ENCODE data around the gene TMF1. TPM values are rescaled to one million over a fixed set of nuclear protein-coding genes. Genes with fewer than 3 reads are reported as not detected.

The TMF1 gene
- total RNA-seq, 1 experiment from 2014 or later: 14.2 TPM

- ChIA-PET POLR2A (ENCODE audit: low non-redundant PET) (no interaction called here), CTCF (no interaction called here)
- Histone ChIP-seq H3K4me3 (ENCODE audit: low read depth, low read length, poor library complexity, severe bottlenecking) (peak within 1 kb of the TSS; percentile 62), H3K4me1 (ENCODE audit: insufficient read depth, low read length, poor library complexity, severe bottlenecking) (peaks cover 27% of the 10 kb centered on the region), H3K27ac (ENCODE audit: low read depth, low read length, poor library complexity, severe bottlenecking) (peak within 1 kb of the TSS; percentile 77), H3K9me3 (ENCODE audit: low read depth, low read length, poor library complexity, severe bottlenecking) (no peaks in the 10 kb centered on the region), H3K27me3 (replicated peaks; ENCODE audit: insufficient read depth, low read depth, low read length, poor library complexity) (no peaks in the 10 kb centered on the region), H3K36me3 (ENCODE audit: insufficient read depth, low read length, poor library complexity, severe bottlenecking) (no peaks in the 10 kb centered on the region)
- intact Hi-C loops (cut with micrococcal nuclease; ENCODE audit: unreplicated experiment): no loop called here
- peak; percentile 84 for DNase-seq (ENCODE audit: low spot score)
- TF ChIP-seq, protein P1, sequence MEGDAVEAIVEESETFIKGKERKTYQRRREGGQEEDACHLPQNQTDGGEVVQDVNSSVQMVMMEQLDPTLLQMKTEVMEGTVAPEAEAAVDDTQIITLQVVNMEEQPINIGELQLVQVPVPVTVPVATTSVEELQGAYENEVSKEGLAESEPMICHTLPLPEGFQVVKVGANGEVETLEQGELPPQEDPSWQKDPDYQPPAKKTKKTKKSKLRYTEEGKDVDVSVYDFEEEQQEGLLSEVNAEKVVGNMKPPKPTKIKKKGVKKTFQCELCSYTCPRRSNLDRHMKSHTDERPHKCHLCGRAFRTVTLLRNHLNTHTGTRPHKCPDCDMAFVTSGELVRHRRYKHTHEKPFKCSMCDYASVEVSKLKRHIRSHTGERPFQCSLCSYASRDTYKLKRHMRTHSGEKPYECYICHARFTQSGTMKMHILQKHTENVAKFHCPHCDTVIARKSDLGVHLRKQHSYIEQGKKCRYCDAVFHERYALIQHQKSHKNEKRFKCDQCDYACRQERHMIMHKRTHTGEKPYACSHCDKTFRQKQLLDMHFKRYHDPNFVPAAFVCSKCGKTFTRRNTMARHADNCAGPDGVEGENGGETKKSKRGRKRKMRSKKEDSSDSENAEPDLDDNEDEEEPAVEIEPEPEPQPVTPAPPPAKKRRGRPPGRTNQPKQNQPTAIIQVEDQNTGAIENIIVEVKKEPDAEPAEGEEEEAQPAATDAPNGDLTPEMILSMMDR (conservative IDR thresholded peaks at IDR 0.05; ENCODE audit: low read depth, low read length): no peak
- TF ChIP-seq EZH2 (IDR thresholded peaks at IDR 0.05; ENCODE audit: borderline replicate concordance, low read depth, low read length, poor library complexity, severe bottlenecking): no peak
- no TSS peak for BruUV-seq (replicated peaks)
Measured at GRCh38 chr3:69080233-69080920, 28.2 kb upstream of the TMF1 start, which contains the start of gene UBA3. Gene UBA3 (minus strand): TSS chr3:69080365. CDS start chr3:69080353, 12 bp downstream.

- H3K4me1 ChIP-seq (ENCODE audit: insufficient read depth, low read length, poor library complexity, severe bottlenecking): peaks cover 26% of the 10 kb centered on the region
- intact Hi-C loops (cut with micrococcal nuclease; ENCODE audit: unreplicated experiment): no loop called here
- TF ChIP-seq, protein P1 (conservative IDR thresholded peaks at IDR 0.05; ENCODE audit: low read depth, low read length): no peak
- no peak for TF ChIP-seq EZH2 (IDR thresholded peaks at IDR 0.05; ENCODE audit: borderline replicate concordance, low read depth, low read length, poor library complexity, severe bottlenecking)
- ChIA-PET POLR2A (ENCODE audit: low non-redundant PET) (no interaction called here), CTCF (no interaction called here)
- TSS peak; percentile 63 for BruUV-seq (replicated peaks)
- H3K36me3 ChIP-seq (ENCODE audit: insufficient read depth, low read length, poor library complexity, severe bottlenecking): no peaks in the 10 kb centered on the region
- H3K4me3 ChIP-seq (ENCODE audit: low read depth, low read length, poor library complexity, severe bottlenecking): peak overlapping the region; percentile 62
- no peaks in the 10 kb centered on the region for H3K27me3 ChIP-seq (replicated peaks; ENCODE audit: insufficient read depth, low read depth, low read length, poor library complexity)
- peak overlapping the region; percentile 77 for H3K27ac ChIP-seq (ENCODE audit: low read depth, low read length, poor library complexity, severe bottlenecking)
- DNase-seq (ENCODE audit: low spot score): peak; percentile 2
- no peaks in the 10 kb centered on the region for H3K9me3 ChIP-seq (ENCODE audit: low read depth, low read length, poor library complexity, severe bottlenecking)
Measured at GRCh38 chr3:69079269-69080159, 27.4 kb upstream of the TMF1 start.

- POLR2A ChIA-PET (ENCODE audit: low non-redundant PET): no interaction called here
- no peak for DNase-seq (ENCODE audit: low spot score)
- no peak overlapping the region for H3K4me3 ChIP-seq (ENCODE audit: low read depth, low read length, poor library complexity, severe bottlenecking)
- H3K36me3 ChIP-seq (ENCODE audit: insufficient read depth, low read length, poor library complexity, severe bottlenecking): no peaks in the 10 kb centered on the region
- no TSS peak for BruUV-seq (replicated peaks)
- CTCF ChIA-PET: no interaction called here
- H3K27me3 ChIP-seq (replicated peaks; ENCODE audit: insufficient read depth, low read depth, low read length, poor library complexity): no peaks in the 10 kb centered on the region
- TF ChIP-seq, protein P1 (conservative IDR thresholded peaks at IDR 0.05; ENCODE audit: low read depth, low read length): no peak
- no peak for TF ChIP-seq EZH2 (IDR thresholded peaks at IDR 0.05; ENCODE audit: borderline replicate concordance, low read depth, low read length, poor library complexity, severe bottlenecking)
- H3K4me1 ChIP-seq (ENCODE audit: insufficient read depth, low read length, poor library complexity, severe bottlenecking): no peaks in the 10 kb centered on the region
- H3K9me3 ChIP-seq (ENCODE audit: low read depth, low read length, poor library complexity, severe bottlenecking): no peaks in the 10 kb centered on the region
- intact Hi-C loops (cut with micrococcal nuclease; ENCODE audit: unreplicated experiment): no loop called here
- no peak overlapping the region for H3K27ac ChIP-seq (ENCODE audit: low read depth, low read length, poor library complexity, severe bottlenecking)
Measured at GRCh38 chr3:69072928-69073327, 20.8 kb upstream of the TMF1 start.

All from A673 (cell line).